WTC11 (cell line): ENCODE measurements around the gene PDIK1L. TPM values are rescaled to one million over a fixed set of nuclear protein-coding genes. Genes with fewer than 3 reads are reported as not detected.

Source experiments
- ATAC-seq: fragments of 200-7000 bp; cut with Tn5 transposase; 2 replicates; pipeline ENCODE4 v1.10.0; 2021; ENCODE audit warnings: mild to moderate bottlenecking, moderate library complexity
- CTCF ChIA-PET: fragments of 300-600 bp; sonication (Branson Sonifier 250); formaldehyde crosslinking; loops from one replicate; lab custom pipeline; 2021; ENCODE audit warnings: antibody characterized with exemption; lab: Charles Lee
- POLR2A ChIA-PET: fragments of 350-600 bp; sonication (Branson Sonifier 250); formaldehyde crosslinking; loops from one replicate; lab custom pipeline; 2021; ENCODE audit warnings: antibody characterized with exemption; lab: Charles Lee
- DNase-seq: peaks from one replicate; pipeline ENCODE4 v3.0.0; 2021; ENCODE audit warnings: low spot score
- H3K27ac Mint-ChIP-seq: 2 replicates; pipeline ENCODE4 v1.8.0; 2021; ENCODE audit warnings: mixed read lengths
- H3K27me3 Mint-ChIP-seq: 2 replicates; pipeline ENCODE4 v1.8.0; 2021; ENCODE audit warnings: low read depth, mild to moderate bottlenecking, moderate library complexity, mixed read lengths
- H3K36me3 Mint-ChIP-seq: 2 replicates; pipeline ENCODE4 v1.8.0; 2021; ENCODE audit warnings: mixed read lengths
- H3K4me1 Mint-ChIP-seq: 2 replicates; pipeline ENCODE4 v1.8.0; 2022; ENCODE audit warnings: mixed read lengths
- H3K4me3 Mint-ChIP-seq: 2 replicates; pipeline ENCODE4 v1.8.0; 2021; ENCODE audit warnings: mild to moderate bottlenecking, moderate library complexity, mixed read lengths
- H3K9me3 Mint-ChIP-seq: 2 replicates; pipeline ENCODE4 v1.8.0; 2021; ENCODE audit warnings: mixed read lengths
- CREM ChIP-seq: sonication (generic); formaldehyde crosslinking; IDR thresholded peaks from 2 replicates; pipeline ENCODE4 v1.8.1; 2022; ENCODE audit warnings: mild to moderate bottlenecking, missing genetic modification reagents, moderate library complexity
- MXD4 ChIP-seq: fragments of 250-450 bp; sonication (Bioruptor Pico); IDR thresholded peaks from 2 replicates; pipeline ENCODE4 v1.8.0; 2021; ENCODE audit warnings: mild to moderate bottlenecking, moderate library complexity, borderline replicate concordance
- NFATC4 ChIP-seq: fragments of 250-450 bp; sonication (Bioruptor Pico); IDR thresholded peaks from 2 replicates; pipeline ENCODE4 v1.9.0; 2021; ENCODE audit warnings: mild to moderate bottlenecking
- NFE2L1 ChIP-seq: sonication (generic); formaldehyde crosslinking; IDR thresholded peaks from 2 replicates; pipeline ENCODE4 v1.8.1; 2023; ENCODE audit warnings: missing genetic modification reagents
- NR2C2 ChIP-seq: sonication (generic); formaldehyde crosslinking; IDR thresholded peaks from 2 replicates; pipeline ENCODE4 v1.8.0; 2022; ENCODE audit warnings: mild to moderate bottlenecking, missing genetic modification reagents
- TP53 ChIP-seq: sonication (generic); formaldehyde crosslinking; IDR thresholded peaks from 2 replicates; pipeline ENCODE4 v1.8.1; 2023; ENCODE audit warnings: mild to moderate bottlenecking, missing genetic modification reagents
- ZNF121 ChIP-seq: sonication (generic); formaldehyde crosslinking; IDR thresholded peaks from 2 replicates; pipeline ENCODE4 v1.8.0; 2023; ENCODE audit warnings: missing genetic modification reagents
- ZNF232 ChIP-seq: sonication (generic); formaldehyde crosslinking; IDR thresholded peaks from 2 replicates; pipeline ENCODE4 v1.8.0; 2022; ENCODE audit warnings: mild to moderate bottlenecking, missing genetic modification reagents
- ZNF263 ChIP-seq: sonication (generic); formaldehyde crosslinking; IDR thresholded peaks from 2 replicates; pipeline ENCODE4 v1.8.1; 2022; ENCODE audit warnings: low read depth, mild to moderate bottlenecking, moderate library complexity, missing genetic modification reagents
- total RNA-seq: library from RNA; stranded (reverse); gene quantifications from 3 replicates; pipeline ENCODE4 v1.2.3, GENCODE V29; 2021
- TF ChIP-seq, protein P1 (sequence below): fragments of 250-450 bp; sonication (Bioruptor Pico); IDR thresholded peaks from 2 replicates; pipeline ENCODE4 v2.1.2; 2022; ENCODE audit warnings: mild to moderate bottlenecking, moderate library complexity
- TF ChIP-seq, protein P2 (sequence below): sonication (generic); formaldehyde crosslinking; IDR thresholded peaks from 2 replicates; pipeline ENCODE4 v1.8.0; 2022; ENCODE audit warnings: mild to moderate bottlenecking, missing genetic modification reagents
- TF ChIP-seq, protein P3 (sequence below): fragments of 200-600 bp; IDR thresholded peaks from 2 replicates; pipeline ENCODE4 v1.8.0; 2022; ENCODE audit warnings: antibody characterized with exemption
- TF ChIP-seq, protein P4 (sequence below): sonication (generic); formaldehyde crosslinking; IDR thresholded peaks from 2 replicates; pipeline ENCODE4 v1.8.1; 2023; ENCODE audit warnings: mild to moderate bottlenecking, missing genetic modification reagents
- TF ChIP-seq, protein P5 (sequence below): sonication (generic); formaldehyde crosslinking; IDR thresholded peaks from 2 replicates; pipeline ENCODE4 v1.8.1; 2023; ENCODE audit warnings: mild to moderate bottlenecking, missing genetic modification reagents, borderline replicate concordance
- TF ChIP-seq, protein P6 (sequence below): sonication (generic); formaldehyde crosslinking; IDR thresholded peaks from 2 replicates; pipeline ENCODE4 v1.8.1; 2023; ENCODE audit warnings: mild to moderate bottlenecking, missing genetic modification reagents, moderate library complexity
- TF ChIP-seq, protein P7 (sequence below): sonication (generic); formaldehyde crosslinking; IDR thresholded peaks from 2 replicates; pipeline ENCODE4 v1.8.0; 2023; ENCODE audit warnings: mild to moderate bottlenecking, missing genetic modification reagents

The PDIK1L gene
- total RNA-seq, 1 experiment from 2014 or later, result 5.5 TPM

DNA sequence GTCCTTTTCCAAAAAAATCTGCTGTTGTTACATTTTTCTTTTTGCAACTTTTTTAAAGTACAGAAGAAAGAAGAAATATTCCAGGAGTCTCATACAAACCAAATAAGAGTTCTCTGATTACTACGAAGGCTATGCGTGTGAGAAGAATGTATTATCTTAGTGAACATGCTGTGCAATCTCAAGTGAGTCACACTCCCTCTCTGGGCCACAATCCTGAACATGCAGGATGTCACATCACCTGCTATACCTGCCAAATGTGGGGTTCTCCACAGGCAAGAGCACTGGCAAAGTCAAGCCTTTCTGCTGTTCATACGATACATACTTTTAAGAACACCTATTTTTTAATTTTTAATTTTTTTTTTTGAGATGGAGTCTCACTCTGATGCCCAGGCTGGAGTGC, 22.5 kb upstream of the PDIK1L start (continued):
- TF ChIP-seq, protein P1, sequence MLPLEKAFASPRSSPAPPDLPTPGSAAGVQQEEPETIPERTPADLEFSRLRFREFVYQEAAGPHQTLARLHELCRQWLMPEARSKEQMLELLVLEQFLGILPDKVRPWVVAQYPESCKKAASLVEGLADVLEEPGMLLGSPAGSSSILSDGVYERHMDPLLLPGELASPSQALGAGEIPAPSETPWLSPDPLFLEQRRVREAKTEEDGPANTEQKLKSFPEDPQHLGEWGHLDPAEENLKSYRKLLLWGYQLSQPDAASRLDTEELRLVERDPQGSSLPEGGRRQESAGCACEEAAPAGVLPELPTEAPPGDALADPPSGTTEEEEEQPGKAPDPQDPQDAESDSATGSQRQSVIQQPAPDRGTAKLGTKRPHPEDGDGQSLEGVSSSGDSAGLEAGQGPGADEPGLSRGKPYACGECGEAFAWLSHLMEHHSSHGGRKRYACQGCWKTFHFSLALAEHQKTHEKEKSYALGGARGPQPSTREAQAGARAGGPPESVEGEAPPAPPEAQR (CRISPR knock-in tag), result no peak
- TF ChIP-seq, protein P2, sequence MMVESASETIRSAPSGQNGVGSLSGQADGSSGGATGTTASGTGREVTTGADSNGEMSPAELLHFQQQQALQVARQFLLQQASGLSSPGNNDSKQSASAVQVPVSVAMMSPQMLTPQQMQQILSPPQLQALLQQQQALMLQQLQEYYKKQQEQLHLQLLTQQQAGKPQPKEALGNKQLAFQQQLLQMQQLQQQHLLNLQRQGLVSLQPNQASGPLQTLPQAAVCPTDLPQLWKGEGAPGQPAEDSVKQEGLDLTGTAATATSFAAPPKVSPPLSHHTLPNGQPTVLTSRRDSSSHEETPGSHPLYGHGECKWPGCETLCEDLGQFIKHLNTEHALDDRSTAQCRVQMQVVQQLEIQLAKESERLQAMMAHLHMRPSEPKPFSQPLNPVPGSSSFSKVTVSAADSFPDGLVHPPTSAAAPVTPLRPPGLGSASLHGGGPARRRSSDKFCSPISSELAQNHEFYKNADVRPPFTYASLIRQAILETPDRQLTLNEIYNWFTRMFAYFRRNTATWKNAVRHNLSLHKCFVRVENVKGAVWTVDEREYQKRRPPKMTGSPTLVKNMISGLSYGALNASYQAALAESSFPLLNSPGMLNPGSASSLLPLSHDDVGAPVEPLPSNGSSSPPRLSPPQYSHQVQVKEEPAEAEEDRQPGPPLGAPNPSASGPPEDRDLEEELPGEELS, result no peak
- TF ChIP-seq, protein P3, sequence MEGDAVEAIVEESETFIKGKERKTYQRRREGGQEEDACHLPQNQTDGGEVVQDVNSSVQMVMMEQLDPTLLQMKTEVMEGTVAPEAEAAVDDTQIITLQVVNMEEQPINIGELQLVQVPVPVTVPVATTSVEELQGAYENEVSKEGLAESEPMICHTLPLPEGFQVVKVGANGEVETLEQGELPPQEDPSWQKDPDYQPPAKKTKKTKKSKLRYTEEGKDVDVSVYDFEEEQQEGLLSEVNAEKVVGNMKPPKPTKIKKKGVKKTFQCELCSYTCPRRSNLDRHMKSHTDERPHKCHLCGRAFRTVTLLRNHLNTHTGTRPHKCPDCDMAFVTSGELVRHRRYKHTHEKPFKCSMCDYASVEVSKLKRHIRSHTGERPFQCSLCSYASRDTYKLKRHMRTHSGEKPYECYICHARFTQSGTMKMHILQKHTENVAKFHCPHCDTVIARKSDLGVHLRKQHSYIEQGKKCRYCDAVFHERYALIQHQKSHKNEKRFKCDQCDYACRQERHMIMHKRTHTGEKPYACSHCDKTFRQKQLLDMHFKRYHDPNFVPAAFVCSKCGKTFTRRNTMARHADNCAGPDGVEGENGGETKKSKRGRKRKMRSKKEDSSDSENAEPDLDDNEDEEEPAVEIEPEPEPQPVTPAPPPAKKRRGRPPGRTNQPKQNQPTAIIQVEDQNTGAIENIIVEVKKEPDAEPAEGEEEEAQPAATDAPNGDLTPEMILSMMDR, result no peak

DNA sequence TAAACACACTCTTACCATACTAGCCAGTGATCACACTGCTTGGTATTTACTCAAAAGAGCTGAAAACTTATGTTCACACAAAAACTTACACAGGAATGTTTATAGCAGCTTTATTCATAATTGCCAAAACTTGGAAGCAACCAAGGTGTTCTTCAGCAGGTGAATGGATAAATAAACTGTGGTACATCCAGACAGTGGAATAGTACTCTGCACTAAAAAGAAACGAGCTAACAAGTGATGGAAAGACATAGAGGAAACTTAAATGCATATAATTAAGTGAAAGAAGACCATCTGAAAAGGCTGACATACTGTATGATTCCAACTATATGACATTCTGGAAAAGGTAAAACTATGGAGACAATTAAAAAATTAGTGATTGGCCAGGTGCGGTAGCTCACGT, 20.7 kb upstream of the PDIK1L start:
- Mint-ChIP-seq H3K27ac (no peak overlapping the region), H3K36me3 (no peaks in the 10 kb centered on the region), H3K4me1 (peaks cover 36% of the 10 kb centered on the region), H3K4me3 (no peak overlapping the region), H3K9me3 (peaks cover 7% of the 10 kb centered on the region), H3K27me3 (peaks cover 5% of the 10 kb centered on the region)
- DNase-seq (no peak), ATAC-seq (no peak)
- CTCF ChIA-PET, result interaction anchor here (1.0 kb wide), 1 partner anchor 55 kb away, joined by 4 read pairs; no protein-coding TSS in a partner anchor
- no peak for TF ChIP-seq NFATC4 (CRISPR knock-in tag)
- TF ChIP-seq, protein P4, sequence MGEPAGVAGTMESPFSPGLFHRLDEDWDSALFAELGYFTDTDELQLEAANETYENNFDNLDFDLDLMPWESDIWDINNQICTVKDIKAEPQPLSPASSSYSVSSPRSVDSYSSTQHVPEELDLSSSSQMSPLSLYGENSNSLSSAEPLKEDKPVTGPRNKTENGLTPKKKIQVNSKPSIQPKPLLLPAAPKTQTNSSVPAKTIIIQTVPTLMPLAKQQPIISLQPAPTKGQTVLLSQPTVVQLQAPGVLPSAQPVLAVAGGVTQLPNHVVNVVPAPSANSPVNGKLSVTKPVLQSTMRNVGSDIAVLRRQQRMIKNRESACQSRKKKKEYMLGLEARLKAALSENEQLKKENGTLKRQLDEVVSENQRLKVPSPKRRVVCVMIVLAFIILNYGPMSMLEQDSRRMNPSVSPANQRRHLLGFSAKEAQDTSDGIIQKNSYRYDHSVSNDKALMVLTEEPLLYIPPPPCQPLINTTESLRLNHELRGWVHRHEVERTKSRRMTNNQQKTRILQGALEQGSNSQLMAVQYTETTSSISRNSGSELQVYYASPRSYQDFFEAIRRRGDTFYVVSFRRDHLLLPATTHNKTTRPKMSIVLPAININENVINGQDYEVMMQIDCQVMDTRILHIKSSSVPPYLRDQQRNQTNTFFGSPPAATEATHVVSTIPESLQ (CRISPR knock-in tag), result no peak
- no peak for TF ChIP-seq TP53
- no peak for TF ChIP-seq ZNF263 (CRISPR knock-in tag)
- no peak for TF ChIP-seq NFE2L1 (CRISPR knock-in tag)
- no peak for TF ChIP-seq CREM
- TF ChIP-seq NR2C2, result no peak
- TF ChIP-seq, protein P1 (CRISPR knock-in tag), result no peak
- TF ChIP-seq ZNF121 (CRISPR knock-in tag), result no peak
- TF ChIP-seq ZNF232 (CRISPR knock-in tag), result no peak
- TF ChIP-seq, protein P5, sequence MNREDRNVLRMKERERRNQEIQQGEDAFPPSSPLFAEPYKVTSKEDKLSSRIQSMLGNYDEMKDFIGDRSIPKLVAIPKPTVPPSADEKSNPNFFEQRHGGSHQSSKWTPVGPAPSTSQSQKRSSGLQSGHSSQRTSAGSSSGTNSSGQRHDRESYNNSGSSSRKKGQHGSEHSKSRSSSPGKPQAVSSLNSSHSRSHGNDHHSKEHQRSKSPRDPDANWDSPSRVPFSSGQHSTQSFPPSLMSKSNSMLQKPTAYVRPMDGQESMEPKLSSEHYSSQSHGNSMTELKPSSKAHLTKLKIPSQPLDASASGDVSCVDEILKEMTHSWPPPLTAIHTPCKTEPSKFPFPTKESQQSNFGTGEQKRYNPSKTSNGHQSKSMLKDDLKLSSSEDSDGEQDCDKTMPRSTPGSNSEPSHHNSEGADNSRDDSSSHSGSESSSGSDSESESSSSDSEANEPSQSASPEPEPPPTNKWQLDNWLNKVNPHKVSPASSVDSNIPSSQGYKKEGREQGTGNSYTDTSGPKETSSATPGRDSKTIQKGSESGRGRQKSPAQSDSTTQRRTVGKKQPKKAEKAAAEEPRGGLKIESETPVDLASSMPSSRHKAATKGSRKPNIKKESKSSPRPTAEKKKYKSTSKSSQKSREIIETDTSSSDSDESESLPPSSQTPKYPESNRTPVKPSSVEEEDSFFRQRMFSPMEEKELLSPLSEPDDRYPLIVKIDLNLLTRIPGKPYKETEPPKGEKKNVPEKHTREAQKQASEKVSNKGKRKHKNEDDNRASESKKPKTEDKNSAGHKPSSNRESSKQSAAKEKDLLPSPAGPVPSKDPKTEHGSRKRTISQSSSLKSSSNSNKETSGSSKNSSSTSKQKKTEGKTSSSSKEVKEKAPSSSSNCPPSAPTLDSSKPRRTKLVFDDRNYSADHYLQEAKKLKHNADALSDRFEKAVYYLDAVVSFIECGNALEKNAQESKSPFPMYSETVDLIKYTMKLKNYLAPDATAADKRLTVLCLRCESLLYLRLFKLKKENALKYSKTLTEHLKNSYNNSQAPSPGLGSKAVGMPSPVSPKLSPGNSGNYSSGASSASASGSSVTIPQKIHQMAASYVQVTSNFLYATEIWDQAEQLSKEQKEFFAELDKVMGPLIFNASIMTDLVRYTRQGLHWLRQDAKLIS (CRISPR knock-in tag), result no peak
- TF ChIP-seq, protein P6, sequence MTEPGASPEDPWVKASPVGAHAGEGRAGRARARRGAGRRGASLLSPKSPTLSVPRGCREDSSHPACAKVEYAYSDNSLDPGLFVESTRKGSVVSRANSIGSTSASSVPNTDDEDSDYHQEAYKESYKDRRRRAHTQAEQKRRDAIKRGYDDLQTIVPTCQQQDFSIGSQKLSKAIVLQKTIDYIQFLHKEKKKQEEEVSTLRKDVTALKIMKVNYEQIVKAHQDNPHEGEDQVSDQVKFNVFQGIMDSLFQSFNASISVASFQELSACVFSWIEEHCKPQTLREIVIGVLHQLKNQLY, result no peak
- TF ChIP-seq, protein P7, sequence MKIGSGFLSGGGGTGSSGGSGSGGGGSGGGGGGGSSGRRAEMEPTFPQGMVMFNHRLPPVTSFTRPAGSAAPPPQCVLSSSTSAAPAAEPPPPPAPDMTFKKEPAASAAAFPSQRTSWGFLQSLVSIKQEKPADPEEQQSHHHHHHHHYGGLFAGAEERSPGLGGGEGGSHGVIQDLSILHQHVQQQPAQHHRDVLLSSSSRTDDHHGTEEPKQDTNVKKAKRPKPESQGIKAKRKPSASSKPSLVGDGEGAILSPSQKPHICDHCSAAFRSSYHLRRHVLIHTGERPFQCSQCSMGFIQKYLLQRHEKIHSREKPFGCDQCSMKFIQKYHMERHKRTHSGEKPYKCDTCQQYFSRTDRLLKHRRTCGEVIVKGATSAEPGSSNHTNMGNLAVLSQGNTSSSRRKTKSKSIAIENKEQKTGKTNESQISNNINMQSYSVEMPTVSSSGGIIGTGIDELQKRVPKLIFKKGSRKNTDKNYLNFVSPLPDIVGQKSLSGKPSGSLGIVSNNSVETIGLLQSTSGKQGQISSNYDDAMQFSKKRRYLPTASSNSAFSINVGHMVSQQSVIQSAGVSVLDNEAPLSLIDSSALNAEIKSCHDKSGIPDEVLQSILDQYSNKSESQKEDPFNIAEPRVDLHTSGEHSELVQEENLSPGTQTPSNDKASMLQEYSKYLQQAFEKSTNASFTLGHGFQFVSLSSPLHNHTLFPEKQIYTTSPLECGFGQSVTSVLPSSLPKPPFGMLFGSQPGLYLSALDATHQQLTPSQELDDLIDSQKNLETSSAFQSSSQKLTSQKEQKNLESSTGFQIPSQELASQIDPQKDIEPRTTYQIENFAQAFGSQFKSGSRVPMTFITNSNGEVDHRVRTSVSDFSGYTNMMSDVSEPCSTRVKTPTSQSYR (CRISPR knock-in tag), result no peak
- TF ChIP-seq MXD4 (CRISPR knock-in tag), result no peak
- POLR2A ChIA-PET, result no interaction called here
